Lower lobe of right lung (tissue), 2 donors: ENCODE measurements around the gene SGTB. TPM values are rescaled to one million over a fixed set of nuclear protein-coding genes. Genes with fewer than 3 reads are reported as not detected.

ENCODE experiments used
- ATAC-seq, 2 donors: fragments of 200-7000 bp; cut with Tn5 transposase; one replicate each; pipeline ENCODE4 v1.9.1; 2020 to 2022; ENCODE audit warnings: mild to moderate bottlenecking in 2 of 2, moderate library complexity in 2 of 2
- DNase-seq: peaks from one replicate; pipeline ENCODE4 v3.0.0-alpha.2; 2020
- H3K27ac ChIP-seq: fragments of 200-600 bp; one replicate; pipeline ENCODE4 v1.8.0; 2022
- H3K27me3 ChIP-seq: fragments of 200-600 bp; one replicate; pipeline ENCODE4 v1.8.0; 2022; ENCODE audit warnings: low read depth
- H3K36me3 ChIP-seq: fragments of 200-600 bp; one replicate; pipeline ENCODE4 v1.8.0; 2022; ENCODE audit warnings: mild to moderate bottlenecking
- H3K4me1 ChIP-seq: fragments of 200-600 bp; one replicate; pipeline ENCODE4 v1.8.0; 2022
- H3K4me3 ChIP-seq: fragments of 200-600 bp; one replicate; pipeline ENCODE4 v1.8.0; 2022; ENCODE audit warnings: mild to moderate bottlenecking
- H3K9me3 ChIP-seq: fragments of 200-600 bp; one replicate; pipeline ENCODE4 v1.8.0; 2022
- intact Hi-C: fragments of 100-400 bp; cut with DNase I; formaldehyde crosslinking; loops from one replicate; pipeline ENCODE4 v1.11.0; 2022
- total RNA-seq: library from RNA; stranded (reverse); fragmentation: NEBNext Ultra II Directional; extraction: Animal tissue kit (Norgen Biotek cat#: 25700); gene quantifications from one replicate; pipeline ENCODE4 v1.2.1, GENCODE V29; 2021
- TF ChIP-seq, protein P1 (sequence below): fragments of 200-600 bp; IDR thresholded peaks from one replicate; pipeline ENCODE4 v1.8.0; 2022; ENCODE audit warnings: antibody characterized with exemption, mild to moderate bottlenecking
- donor health status: DM: no; HTN: yes; CAD: no; lungs with severe emphysema.

The SGTB gene
- total RNA-seq, 1 donor from 2014 or later = 9.2 TPM

DNA sequence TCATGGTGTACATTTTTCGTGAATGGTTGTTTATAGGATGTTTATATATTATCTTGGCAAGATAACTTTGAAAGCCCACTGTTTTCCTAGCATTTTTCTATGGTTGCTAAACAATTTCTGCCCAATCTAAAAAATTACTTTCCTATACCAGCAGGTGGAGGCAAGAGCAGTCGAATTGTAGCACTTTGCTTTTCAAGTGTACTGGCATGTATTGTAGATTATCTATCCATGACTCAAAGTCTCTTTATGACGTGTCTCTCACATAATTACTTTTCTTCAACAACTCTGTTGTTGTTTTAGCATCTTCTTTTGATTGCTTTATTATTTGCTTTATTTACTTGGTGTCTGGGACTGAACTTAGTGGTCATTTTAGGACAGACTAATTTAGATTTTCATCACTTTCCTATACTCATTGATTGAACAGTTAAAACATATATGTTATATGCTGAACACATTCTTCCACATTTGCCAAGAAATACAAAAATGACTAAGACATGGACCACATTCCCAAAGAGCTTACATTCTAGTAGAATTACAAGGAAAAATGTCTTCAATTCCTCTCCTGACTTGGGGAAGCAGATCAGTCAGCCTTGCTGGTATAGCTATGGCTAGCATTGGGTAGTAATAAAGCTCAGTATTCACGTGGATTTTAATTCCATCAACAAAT, 20.8 kb upstream of the SGTB start:
- ATAC-seq (peak in 1 of 2 donors; percentile 52), DNase-seq (no peak)
- intact Hi-C loops = no loop called here
- H3K4me1 ChIP-seq = no peaks in the 10 kb centered on the region
- no peak overlapping the region for H3K4me3 ChIP-seq
- no peaks in the 10 kb centered on the region for H3K9me3 ChIP-seq
- TF ChIP-seq, protein P1, sequence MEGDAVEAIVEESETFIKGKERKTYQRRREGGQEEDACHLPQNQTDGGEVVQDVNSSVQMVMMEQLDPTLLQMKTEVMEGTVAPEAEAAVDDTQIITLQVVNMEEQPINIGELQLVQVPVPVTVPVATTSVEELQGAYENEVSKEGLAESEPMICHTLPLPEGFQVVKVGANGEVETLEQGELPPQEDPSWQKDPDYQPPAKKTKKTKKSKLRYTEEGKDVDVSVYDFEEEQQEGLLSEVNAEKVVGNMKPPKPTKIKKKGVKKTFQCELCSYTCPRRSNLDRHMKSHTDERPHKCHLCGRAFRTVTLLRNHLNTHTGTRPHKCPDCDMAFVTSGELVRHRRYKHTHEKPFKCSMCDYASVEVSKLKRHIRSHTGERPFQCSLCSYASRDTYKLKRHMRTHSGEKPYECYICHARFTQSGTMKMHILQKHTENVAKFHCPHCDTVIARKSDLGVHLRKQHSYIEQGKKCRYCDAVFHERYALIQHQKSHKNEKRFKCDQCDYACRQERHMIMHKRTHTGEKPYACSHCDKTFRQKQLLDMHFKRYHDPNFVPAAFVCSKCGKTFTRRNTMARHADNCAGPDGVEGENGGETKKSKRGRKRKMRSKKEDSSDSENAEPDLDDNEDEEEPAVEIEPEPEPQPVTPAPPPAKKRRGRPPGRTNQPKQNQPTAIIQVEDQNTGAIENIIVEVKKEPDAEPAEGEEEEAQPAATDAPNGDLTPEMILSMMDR = peak; percentile 55
- no peaks in the 10 kb centered on the region for H3K27me3 ChIP-seq
- no peaks in the 10 kb centered on the region for H3K36me3 ChIP-seq
- no peak overlapping the region for H3K27ac ChIP-seq

DNA sequence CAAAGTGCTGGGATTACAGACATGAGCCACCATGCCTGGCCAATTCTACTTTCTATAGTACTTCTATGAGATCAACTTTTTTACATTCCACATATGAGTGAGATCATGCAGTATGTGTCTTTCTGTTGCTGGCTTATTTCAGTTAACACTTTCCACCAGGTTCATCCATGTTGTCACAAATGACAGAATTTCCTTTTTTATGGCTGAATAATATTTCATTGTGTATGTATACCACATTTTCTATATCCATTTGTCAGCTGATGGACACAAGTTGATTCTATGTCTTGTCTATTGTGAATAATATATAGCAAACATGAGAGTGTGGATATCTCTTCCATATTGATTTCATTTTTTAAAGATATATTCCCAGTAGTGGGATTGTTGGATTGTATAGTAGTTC, 17.3 kb upstream of the SGTB start:
- Histone ChIP-seq H3K27me3 (no peaks in the 10 kb centered on the region), H3K4me1 (peaks cover 7% of the 10 kb centered on the region), H3K27ac (no peak overlapping the region), H3K9me3 (no peaks in the 10 kb centered on the region), H3K36me3 (no peaks in the 10 kb centered on the region), H3K4me3 (no peak overlapping the region)
- no peak for DNase-seq
- ATAC-seq = no peak
- TF ChIP-seq, protein P1 = no peak
- intact Hi-C loops = no loop called here

DNA sequence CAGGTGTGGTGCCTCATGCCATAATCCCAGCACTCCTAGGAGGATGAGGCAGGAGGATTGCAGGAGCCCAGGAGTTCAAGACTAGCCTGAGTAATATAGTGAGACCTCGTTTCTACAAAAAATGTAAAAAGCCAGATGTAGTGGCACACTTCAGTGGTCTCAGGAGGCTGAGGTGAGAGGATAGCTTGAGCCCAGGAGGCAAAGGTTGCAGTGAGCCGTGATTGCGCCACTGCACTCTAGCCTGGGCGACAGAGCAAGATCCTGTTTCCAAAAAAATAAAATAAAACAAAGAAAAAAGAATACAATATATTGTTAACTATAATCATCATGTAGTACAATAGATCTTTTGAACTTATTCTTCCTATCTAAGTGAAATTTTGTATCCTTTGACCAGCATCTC, 16.4 kb upstream of the SGTB start:
- Histone ChIP-seq H3K27ac (no peak overlapping the region), H3K4me1 (peaks cover 8% of the 10 kb centered on the region), H3K9me3 (no peaks in the 10 kb centered on the region), H3K4me3 (no peak overlapping the region), H3K36me3 (no peaks in the 10 kb centered on the region), H3K27me3 (no peaks in the 10 kb centered on the region)
- intact Hi-C loops = no loop called here
- ATAC-seq = no peak
- TF ChIP-seq, protein P1 = no peak
- DNase-seq = no peak

DNA sequence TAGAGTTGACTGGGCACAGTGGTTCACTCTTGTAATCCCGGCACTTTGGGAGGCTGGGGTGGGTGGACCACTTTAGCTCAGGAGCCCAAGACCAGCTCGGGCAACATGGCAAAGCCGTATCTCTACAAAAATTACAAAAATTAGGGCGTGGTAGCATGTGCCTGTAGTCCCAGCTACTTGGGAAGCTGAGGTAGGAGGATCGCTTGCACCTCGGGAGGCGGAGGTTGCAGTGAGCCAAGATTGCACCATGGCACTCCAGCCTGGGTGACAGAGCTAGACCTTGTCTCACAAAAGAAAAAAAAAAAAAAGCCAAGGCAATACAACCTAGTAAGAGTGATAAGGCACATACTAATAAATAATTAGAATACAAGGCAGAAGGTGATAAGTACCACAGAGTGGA, 15.9 kb upstream of the SGTB start:
- Histone ChIP-seq H3K27ac (no peak overlapping the region), H3K27me3 (no peaks in the 10 kb centered on the region), H3K4me1 (peaks cover 8% of the 10 kb centered on the region), H3K9me3 (no peaks in the 10 kb centered on the region), H3K4me3 (no peak overlapping the region), H3K36me3 (no peaks in the 10 kb centered on the region)
- ATAC-seq (peak; percentile 27 to 52), DNase-seq (no peak)
- intact Hi-C loops = no loop called here
- TF ChIP-seq, protein P1 = no peak

DNA sequence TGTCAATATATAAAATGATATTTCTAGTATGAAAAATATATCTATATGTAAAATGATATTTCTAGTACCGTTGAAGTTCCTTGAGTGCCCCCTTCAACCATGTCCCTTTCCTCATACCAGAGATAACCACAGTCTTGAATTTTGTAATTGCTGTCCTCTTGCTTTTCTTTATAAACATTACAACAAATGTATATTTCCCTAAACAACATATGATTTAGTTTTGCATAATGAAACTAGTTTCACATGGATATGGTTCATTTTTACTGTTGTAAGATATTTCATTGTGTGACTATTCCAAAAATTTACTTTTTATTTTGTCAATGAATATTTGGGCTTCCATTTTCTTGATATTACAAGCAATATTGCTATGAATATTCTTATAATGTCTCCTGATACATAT, 14.1 kb upstream of the SGTB start:
- no peak for ATAC-seq
- DNase-seq = no peak
- peaks cover 8% of the 10 kb centered on the region for H3K4me1 ChIP-seq
- TF ChIP-seq, protein P1 = no peak
- H3K4me3 ChIP-seq = no peak overlapping the region
- no peaks in the 10 kb centered on the region for H3K27me3 ChIP-seq
- intact Hi-C loops = no loop called here
- no peak overlapping the region for H3K27ac ChIP-seq
- no peaks in the 10 kb centered on the region for H3K36me3 ChIP-seq
- H3K9me3 ChIP-seq = no peaks in the 10 kb centered on the region
